Upper lobe of right lung (tissue), 1 donor: ENCODE data around the gene FAM174B. TPM values are rescaled to one million over a fixed set of nuclear protein-coding genes. Genes with fewer than 3 reads are reported as not detected.
A peak's percentile ranks its signal among the peaks of the same experiment; 100 is the strongest.

Experiments
- ATAC-seq: fragments of 200-7000 bp; cut with Tn5 transposase; one replicate; pipeline ENCODE4 v1.9.1; 2020; ENCODE audit warnings: mild to moderate bottlenecking, moderate library complexity
- DNase-seq: peaks from one replicate; pipeline ENCODE4 v3.0.0-alpha.2; 2020
- H3K27ac ChIP-seq: fragments of 200-600 bp; one replicate; pipeline ENCODE4 v1.8.0; 2022
- H3K27me3 ChIP-seq: fragments of 200-600 bp; one replicate; pipeline ENCODE4 v1.8.0; 2022; ENCODE audit warnings: mild to moderate bottlenecking
- H3K36me3 ChIP-seq: fragments of 200-600 bp; one replicate; pipeline ENCODE4 v1.8.0; 2022
- H3K4me1 ChIP-seq: fragments of 200-600 bp; one replicate; pipeline ENCODE4 v1.8.0; 2022
- H3K4me3 ChIP-seq: fragments of 200-600 bp; one replicate; pipeline ENCODE4 v1.8.0; 2022; ENCODE audit warnings: mild to moderate bottlenecking
- H3K9me3 ChIP-seq: fragments of 200-600 bp; one replicate; pipeline ENCODE4 v1.8.0; 2022
- intact Hi-C: fragments of 100-400 bp; cut with DNase I; formaldehyde crosslinking; loops from one replicate; pipeline ENCODE4 v1.11.0; 2022
- total RNA-seq: library from RNA; stranded (reverse); fragmentation: NEBNext Ultra II Directional; extraction: Animal tissue kit (Norgen Biotek cat#: 25700); gene quantifications from one replicate; pipeline ENCODE4 v1.2.1, GENCODE V29; 2021
- TF ChIP-seq, protein P1 (sequence below): fragments of 200-600 bp; IDR thresholded peaks from one replicate; pipeline ENCODE4 v1.8.0; 2022; ENCODE audit warnings: antibody characterized with exemption
- donor health status: DM: no; HTN: yes; CAD: no; lungs with severe emphysema.

Gene FAM174B
- total RNA-seq, 1 donor from 2014 or later: 62.9 TPM

DNA sequence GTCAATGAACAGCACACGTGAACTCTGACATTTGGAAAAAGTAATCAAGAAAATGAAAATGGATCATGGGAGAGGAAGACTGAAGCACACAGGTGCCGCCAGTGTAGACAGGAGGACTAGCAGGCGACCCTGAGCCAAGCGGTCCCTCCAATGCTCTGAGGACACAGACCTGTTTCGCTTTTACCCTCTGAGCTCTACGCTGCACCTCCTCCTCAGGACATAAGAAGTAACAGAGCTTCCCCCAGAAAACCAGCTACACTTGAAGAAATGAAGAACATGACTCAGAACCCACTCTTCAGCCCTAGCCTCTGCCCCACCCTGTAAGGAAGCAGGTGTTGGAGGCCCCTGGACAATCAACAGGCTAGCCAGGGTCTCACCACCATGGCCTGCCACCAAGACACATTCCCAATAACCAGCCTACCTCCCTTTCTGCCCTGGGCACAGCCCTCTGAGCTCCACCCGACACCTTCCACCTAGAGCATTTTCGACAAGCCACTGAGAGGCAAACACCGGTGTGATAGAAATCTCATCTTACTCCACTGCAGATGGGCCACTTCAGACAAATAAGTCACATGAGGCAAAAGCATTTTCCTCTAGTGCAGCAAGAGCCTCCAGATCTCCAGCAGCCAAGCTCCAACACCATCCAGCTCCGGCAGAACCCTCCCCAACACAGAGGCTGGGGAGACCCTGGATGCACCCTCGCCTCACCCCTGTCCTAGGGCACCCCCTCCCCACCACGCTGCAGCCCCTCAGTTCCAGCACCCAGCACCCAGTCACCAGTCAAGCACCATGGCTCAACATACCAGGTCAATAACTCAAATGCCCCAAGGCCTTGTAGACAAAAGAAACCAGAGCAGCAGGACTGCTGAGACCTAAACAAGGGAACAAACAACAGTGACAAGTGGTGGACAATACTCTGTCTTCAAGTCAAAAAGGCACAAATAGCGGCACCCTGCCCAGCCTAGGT, 11.4 kb downstream of the FAM174B start:
- H3K36me3 ChIP-seq: no peaks in the 10 kb centered on the region
- TF ChIP-seq, protein P1, sequence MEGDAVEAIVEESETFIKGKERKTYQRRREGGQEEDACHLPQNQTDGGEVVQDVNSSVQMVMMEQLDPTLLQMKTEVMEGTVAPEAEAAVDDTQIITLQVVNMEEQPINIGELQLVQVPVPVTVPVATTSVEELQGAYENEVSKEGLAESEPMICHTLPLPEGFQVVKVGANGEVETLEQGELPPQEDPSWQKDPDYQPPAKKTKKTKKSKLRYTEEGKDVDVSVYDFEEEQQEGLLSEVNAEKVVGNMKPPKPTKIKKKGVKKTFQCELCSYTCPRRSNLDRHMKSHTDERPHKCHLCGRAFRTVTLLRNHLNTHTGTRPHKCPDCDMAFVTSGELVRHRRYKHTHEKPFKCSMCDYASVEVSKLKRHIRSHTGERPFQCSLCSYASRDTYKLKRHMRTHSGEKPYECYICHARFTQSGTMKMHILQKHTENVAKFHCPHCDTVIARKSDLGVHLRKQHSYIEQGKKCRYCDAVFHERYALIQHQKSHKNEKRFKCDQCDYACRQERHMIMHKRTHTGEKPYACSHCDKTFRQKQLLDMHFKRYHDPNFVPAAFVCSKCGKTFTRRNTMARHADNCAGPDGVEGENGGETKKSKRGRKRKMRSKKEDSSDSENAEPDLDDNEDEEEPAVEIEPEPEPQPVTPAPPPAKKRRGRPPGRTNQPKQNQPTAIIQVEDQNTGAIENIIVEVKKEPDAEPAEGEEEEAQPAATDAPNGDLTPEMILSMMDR: no peak
- intact Hi-C loops: no loop called here
- no peaks in the 10 kb centered on the region for H3K27me3 ChIP-seq
- H3K27ac ChIP-seq: no peak overlapping the region
- ATAC-seq: peak; percentile 27
- no peaks in the 10 kb centered on the region for H3K4me1 ChIP-seq
- no peaks in the 10 kb centered on the region for H3K9me3 ChIP-seq
- no peak for DNase-seq
- no peak overlapping the region for H3K4me3 ChIP-seq

DNA sequence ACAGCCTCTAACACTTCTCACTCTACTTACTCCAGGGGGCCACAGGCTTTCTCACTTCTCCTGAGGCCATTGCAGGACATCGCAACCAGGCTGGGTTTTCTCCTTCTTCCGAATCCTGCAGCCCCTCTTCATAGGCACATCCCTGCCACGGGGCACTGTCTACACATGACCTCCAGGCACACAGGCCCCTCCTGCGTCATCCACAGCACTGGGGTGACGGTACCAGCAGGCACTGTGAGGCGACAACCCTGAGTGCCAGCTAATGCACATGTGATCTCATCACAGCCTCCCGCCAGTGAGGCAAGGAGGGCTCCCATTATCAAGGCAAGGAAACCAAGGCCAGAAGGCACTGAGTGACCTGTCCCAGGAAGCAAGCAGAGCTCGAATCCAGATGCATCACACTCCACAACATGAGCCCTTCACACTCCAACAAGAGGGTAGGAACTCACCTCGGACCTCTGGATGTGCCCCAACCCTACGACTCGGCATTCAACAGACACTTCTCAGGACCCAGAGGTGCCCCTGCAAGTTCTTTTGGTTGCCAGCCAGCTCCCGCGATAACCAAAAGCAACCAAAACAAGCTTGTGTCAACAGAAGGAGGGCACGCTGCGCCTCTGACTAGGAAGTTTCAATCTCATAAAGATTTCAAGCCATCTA, 16.7 kb downstream of the FAM174B start:
- peaks cover 15% of the 10 kb centered on the region for H3K4me1 ChIP-seq
- peak; percentile 10 for ATAC-seq
- DNase-seq: peak; percentile 69
- H3K36me3 ChIP-seq: no peaks in the 10 kb centered on the region
- intact Hi-C loops: no loop called here
- TF ChIP-seq, protein P1: no peak
- H3K9me3 ChIP-seq: no peaks in the 10 kb centered on the region
- peak overlapping the region; percentile 78 for H3K27ac ChIP-seq
- H3K27me3 ChIP-seq: no peaks in the 10 kb centered on the region
- no peak overlapping the region for H3K4me3 ChIP-seq

DNA sequence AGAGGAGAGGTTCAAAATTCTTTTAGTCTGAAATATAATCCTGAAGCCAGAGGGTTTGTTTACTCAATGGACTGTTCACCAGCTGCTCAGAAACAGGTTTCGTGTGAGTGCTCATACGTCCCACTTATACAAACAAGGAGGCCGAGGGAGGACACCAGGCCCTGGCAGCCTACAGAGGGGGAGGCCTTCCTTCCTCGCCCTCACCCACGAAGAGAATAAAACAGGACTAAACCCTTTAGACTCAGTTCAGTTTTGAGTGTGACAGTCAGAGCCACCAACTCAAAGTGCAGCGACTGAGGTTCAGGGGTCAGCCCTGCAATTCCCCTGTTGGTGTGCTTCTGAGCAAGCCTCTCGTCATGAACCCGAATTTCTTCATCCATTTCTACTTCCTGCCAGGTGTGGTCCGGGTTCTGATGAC, 17.3 kb downstream of the FAM174B start:
- H3K4me3 ChIP-seq: no peak overlapping the region
- H3K9me3 ChIP-seq: no peaks in the 10 kb centered on the region
- H3K27me3 ChIP-seq: no peaks in the 10 kb centered on the region
- intact Hi-C loops: no loop called here
- TF ChIP-seq, protein P1: no peak
- H3K36me3 ChIP-seq: no peaks in the 10 kb centered on the region
- no peak for DNase-seq
- peak overlapping the region; percentile 78 for H3K27ac ChIP-seq
- peak; percentile 80 for ATAC-seq
- peaks cover 15% of the 10 kb centered on the region for H3K4me1 ChIP-seq

- H3K4me1 ChIP-seq: peaks cover 15% of the 10 kb centered on the region
- H3K4me3 ChIP-seq: no peak overlapping the region
- peak overlapping the region; percentile 78 for H3K27ac ChIP-seq
- TF ChIP-seq, protein P1: no peak
- intact Hi-C loops: no loop called here
- H3K27me3 ChIP-seq: no peaks in the 10 kb centered on the region
- no peak for DNase-seq
- no peaks in the 10 kb centered on the region for H3K36me3 ChIP-seq
- no peaks in the 10 kb centered on the region for H3K9me3 ChIP-seq
- no peak for ATAC-seq
Observed at GRCh38 chr15:92637626-92638025, 17.9 kb downstream of the FAM174B start.

DNA sequence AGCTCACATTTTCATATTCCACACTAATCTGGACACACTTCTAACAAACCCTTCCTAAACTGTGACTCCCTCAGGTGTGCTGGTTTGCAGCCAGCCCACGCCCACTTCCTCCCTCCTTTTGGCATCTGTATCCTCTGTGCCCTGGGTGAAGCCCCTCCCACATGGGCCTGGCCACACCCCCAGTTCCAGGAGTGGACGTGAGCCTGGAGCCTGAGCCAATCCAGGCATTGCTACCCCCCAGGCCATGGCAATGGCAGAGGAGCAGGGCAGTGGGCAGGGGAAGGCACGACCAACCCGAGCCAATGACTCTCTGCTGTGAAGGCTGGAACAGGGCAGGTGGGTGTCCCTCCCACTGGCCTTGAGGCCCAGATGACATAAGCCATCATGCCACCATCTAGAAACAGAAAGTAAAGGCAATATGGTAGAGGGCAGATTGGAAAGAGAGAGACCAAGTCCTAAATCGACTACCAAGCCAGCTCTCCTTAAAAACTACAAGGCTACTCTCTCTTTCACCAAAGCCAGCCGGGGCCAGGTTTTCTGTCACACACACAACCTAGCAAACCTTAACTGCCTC, 18.6 kb downstream of the FAM174B start:
- Histone ChIP-seq H3K27me3 (no peaks in the 10 kb centered on the region), H3K27ac (peak overlapping the region; percentile 78), H3K36me3 (no peaks in the 10 kb centered on the region), H3K4me3 (no peak overlapping the region), H3K9me3 (no peaks in the 10 kb centered on the region), H3K4me1 (peaks cover 15% of the 10 kb centered on the region)
- TF ChIP-seq, protein P1: no peak
- DNase-seq (peak; percentile 90), ATAC-seq (peak; percentile 87)
- intact Hi-C loops: no loop called here
